ENCODE results near the gene USP48. TPM values are rescaled to one million over a fixed set of nuclear protein-coding genes. Genes with fewer than 3 reads are reported as not detected.
A peak's percentile ranks its signal among the peaks of the same experiment; 100 is the strongest.
"Not testable (repeated sequence)": the region's sequence is repeated elsewhere in the genome, so short reads cannot be mapped to it uniquely, and the experiment has no call there.

The USP48 gene
- total RNA-seq, 1 donor from 2014 or later, result 26.1 TPM

DNA sequence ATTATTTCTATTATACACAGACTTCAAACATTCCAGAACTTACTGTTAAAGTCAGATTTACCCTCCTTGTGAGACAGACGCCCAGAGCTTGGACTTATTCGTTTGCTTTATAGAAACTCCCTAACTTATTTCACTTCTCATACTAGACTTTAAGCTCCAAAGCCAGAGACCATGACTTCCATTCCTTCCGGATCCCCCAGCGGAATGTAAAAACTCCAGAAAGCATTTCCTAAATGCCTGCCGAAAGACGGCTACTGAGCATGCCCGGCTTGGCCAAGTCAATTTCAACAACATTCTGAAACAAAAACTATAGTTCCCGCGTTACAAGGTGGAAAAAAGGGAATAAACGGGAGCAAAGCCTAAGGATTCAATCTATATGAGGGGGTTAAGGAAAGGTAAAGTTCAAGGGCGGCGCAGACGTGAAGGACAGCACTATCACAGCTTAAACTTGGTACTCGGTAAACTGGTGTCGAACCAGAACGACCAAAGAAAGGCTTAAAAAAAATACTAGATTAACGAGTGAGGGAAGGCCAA, 1.1 kb downstream of the USP48 start:
- Histone ChIP-seq H3K27me3 (ENCODE audit: control insufficient read depth, insufficient read depth, low read length) (no peaks in the 10 kb centered on the region), H3K36me3 (ENCODE audit: control insufficient read depth, insufficient read depth, low read length) (no peaks in the 10 kb centered on the region), H3K4me3 (ENCODE audit: low read depth, low read length) (peak overlapping the region; percentile 89)
- DNase-seq (ENCODE audit: low read depth), result no peak
- TF ChIP-seq, protein P1, sequence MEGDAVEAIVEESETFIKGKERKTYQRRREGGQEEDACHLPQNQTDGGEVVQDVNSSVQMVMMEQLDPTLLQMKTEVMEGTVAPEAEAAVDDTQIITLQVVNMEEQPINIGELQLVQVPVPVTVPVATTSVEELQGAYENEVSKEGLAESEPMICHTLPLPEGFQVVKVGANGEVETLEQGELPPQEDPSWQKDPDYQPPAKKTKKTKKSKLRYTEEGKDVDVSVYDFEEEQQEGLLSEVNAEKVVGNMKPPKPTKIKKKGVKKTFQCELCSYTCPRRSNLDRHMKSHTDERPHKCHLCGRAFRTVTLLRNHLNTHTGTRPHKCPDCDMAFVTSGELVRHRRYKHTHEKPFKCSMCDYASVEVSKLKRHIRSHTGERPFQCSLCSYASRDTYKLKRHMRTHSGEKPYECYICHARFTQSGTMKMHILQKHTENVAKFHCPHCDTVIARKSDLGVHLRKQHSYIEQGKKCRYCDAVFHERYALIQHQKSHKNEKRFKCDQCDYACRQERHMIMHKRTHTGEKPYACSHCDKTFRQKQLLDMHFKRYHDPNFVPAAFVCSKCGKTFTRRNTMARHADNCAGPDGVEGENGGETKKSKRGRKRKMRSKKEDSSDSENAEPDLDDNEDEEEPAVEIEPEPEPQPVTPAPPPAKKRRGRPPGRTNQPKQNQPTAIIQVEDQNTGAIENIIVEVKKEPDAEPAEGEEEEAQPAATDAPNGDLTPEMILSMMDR (IDR thresholded peaks at IDR 0.05; ENCODE audit: insufficient read depth, low read length, poor library complexity, severe bottlenecking), result no peak

GRCh38 chr1:21779613-21780521, 3.1 kb downstream of the USP48 start:
- Histone ChIP-seq H3K36me3 (ENCODE audit: control insufficient read depth, insufficient read depth, low read length) (no peaks in the 10 kb centered on the region), H3K4me3 (ENCODE audit: low read depth, low read length) (no peak overlapping the region), H3K27me3 (ENCODE audit: control insufficient read depth, insufficient read depth, low read length) (no peaks in the 10 kb centered on the region)
- TF ChIP-seq, protein P1 (IDR thresholded peaks at IDR 0.05; ENCODE audit: insufficient read depth, low read length, poor library complexity, severe bottlenecking), result no peak
- no peak for DNase-seq (ENCODE audit: low read depth)

GRCh38 chr1:21778405-21778727, 4.6 kb downstream of the USP48 start:
- TF ChIP-seq, protein P1 (IDR thresholded peaks at IDR 0.05; ENCODE audit: insufficient read depth, low read length, poor library complexity, severe bottlenecking), result no peak
- no peak overlapping the region for H3K4me3 ChIP-seq (ENCODE audit: low read depth, low read length)
- no peaks in the 10 kb centered on the region for H3K36me3 ChIP-seq (ENCODE audit: control insufficient read depth, insufficient read depth, low read length)
- DNase-seq (ENCODE audit: low read depth), result no peak
- H3K27me3 ChIP-seq (ENCODE audit: control insufficient read depth, insufficient read depth, low read length), result no peaks in the 10 kb centered on the region

DNA sequence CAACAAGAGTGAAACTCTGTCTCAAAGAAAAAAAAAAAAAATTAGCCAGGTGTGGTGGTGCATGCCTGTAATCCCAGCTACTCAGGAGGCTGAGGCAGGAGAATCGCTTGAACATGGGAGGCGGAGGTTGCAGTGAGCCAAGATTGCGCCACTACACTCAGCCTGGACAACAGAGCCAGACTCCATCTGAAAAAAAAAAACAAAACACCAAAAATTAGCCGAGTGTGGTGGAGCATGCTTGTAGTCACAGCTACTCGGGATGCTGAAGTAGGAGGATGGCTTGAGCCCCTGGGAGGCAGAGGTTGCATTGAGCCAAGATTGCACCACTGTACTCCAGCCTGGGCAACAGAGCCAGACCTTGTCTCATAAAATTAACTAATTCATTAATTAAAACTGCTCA, 6.0 kb downstream of the USP48 start:
- not testable (repeated sequence) for H3K4me3 ChIP-seq (ENCODE audit: low read depth, low read length); H3K36me3 ChIP-seq (ENCODE audit: control insufficient read depth, insufficient read depth, low read length); H3K27me3 ChIP-seq (ENCODE audit: control insufficient read depth, insufficient read depth, low read length); DNase-seq (ENCODE audit: low read depth)

DNA sequence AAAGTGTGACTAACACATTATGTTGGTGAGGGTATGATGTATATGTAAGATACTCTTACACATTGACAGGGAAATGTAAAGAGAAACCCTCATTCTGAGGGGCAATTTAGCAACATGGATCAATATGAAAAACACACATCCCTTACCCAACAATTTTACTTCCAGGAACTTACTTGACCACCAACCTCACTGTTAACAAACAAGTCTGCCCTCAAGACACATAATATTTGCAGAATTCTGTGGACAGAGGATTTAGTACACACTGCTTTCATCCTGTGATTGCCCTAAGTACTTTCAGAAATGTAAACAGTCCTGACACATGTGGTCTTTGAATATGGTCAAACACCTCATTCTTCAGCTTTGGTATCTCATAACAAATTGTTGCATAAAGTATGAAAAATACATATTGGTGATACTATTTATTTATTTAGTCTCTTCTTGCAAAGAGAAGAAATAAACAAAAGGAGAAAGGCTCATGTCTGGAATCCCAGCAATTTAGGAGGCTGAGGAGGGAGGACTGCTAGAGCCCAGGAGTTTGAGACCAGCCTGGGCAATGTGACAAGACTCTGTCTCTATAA, 6.9 kb downstream of the USP48 start:
- Histone ChIP-seq H3K36me3 (ENCODE audit: control insufficient read depth, insufficient read depth, low read length) (no peaks in the 10 kb centered on the region), H3K27me3 (ENCODE audit: control insufficient read depth, insufficient read depth, low read length) (no peaks in the 10 kb centered on the region), H3K4me3 (ENCODE audit: low read depth, low read length) (no peak overlapping the region)
- no peak for DNase-seq (ENCODE audit: low read depth)
- TF ChIP-seq, protein P1 (IDR thresholded peaks at IDR 0.05; ENCODE audit: insufficient read depth, low read length, poor library complexity, severe bottlenecking), result no peak

DNA sequence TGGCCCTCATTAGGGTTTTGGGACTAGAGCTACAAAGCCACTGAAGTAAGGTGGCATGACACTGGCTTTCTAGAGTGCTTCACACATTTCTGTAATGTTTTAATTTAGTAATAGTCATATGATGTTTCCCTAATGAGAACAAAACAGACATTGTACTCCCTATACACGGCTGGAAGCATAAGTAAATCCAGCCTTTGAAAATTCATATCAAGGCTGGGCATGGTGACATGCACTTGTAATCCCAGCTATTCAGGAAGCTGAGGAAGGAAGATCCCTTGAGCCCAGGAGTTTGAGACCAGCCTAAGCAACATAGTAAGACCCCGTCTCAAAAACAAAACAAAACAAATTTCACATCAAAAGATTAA, 7.4 kb downstream of the USP48 start:
- TF ChIP-seq, protein P1 (IDR thresholded peaks at IDR 0.05; ENCODE audit: insufficient read depth, low read length, poor library complexity, severe bottlenecking), result no peak
- DNase-seq (ENCODE audit: low read depth), result no peak
- Histone ChIP-seq H3K27me3 (ENCODE audit: control insufficient read depth, insufficient read depth, low read length) (no peaks in the 10 kb centered on the region), H3K4me3 (ENCODE audit: low read depth, low read length) (no peak overlapping the region), H3K36me3 (ENCODE audit: control insufficient read depth, insufficient read depth, low read length) (no peaks in the 10 kb centered on the region)

Data from kidney epithelial cell (primary cell).